HepG2 (cell line): Measurements from ENCODE around the gene NEIL3. TPM values are rescaled to one million over a fixed set of nuclear protein-coding genes. Genes with fewer than 3 reads are reported as not detected.

Source experiments
- ASH2L ChIP-seq: fragments of 300-600, 200-600 bp; sonication (generic); IDR thresholded peaks from 2 replicates; pipeline ENCODE4 v1.7.0; 2017; ENCODE audit warnings: low read depth, mild to moderate bottlenecking, moderate library complexity, mixed read lengths, low read length; ENCODE audit not compliant: insufficient read length
- BHLHE40 ChIP-seq: IDR thresholded peaks from 2 replicates; pipeline ENCODE4 v1.6.1; 2011; ENCODE audit warnings: low read length, improper control_type of control experiment
- CHCHD3 ChIP-seq: sonication (generic); formaldehyde crosslinking; IDR thresholded peaks from 2 replicates; pipeline ENCODE4 v1.8.0; 2022; ENCODE audit warnings: mild to moderate bottlenecking, missing genetic modification reagents, moderate library complexity
- CSRNP2 ChIP-seq: sonication (generic); formaldehyde crosslinking; conservative IDR thresholded peaks from 2 replicates; pipeline ENCODE4 v1.8.0; 2022; ENCODE audit warnings: low read depth, missing genetic modification reagents
- E2F1 ChIP-seq: sonication (generic); formaldehyde crosslinking; IDR thresholded peaks from 2 replicates; pipeline ENCODE4 v1.5.0; 2020; ENCODE audit warnings: missing genetic modification reagents
- GATAD2A ChIP-seq: IDR thresholded peaks from 2 replicates; pipeline ENCODE4 v1.6.1; 2016
- KIAA2018 ChIP-seq: sonication (generic); formaldehyde crosslinking; IDR thresholded peaks from 2 replicates; pipeline ENCODE4 v1.5.0; 2020; ENCODE audit warnings: mild to moderate bottlenecking, missing genetic modification reagents, borderline replicate concordance
- KLF9 ChIP-seq: IDR thresholded peaks from 2 replicates; pipeline ENCODE4 v1.6.1; 2016; ENCODE audit warnings: low read depth
- SALL1 ChIP-seq: sonication (generic); formaldehyde crosslinking; IDR thresholded peaks from 2 replicates; pipeline ENCODE4 v1.8.0; 2022; ENCODE audit warnings: mild to moderate bottlenecking, missing genetic modification reagents
- SAP130 ChIP-seq: IDR thresholded peaks from 2 replicates; pipeline ENCODE4 v1.6.1; 2016; ENCODE audit warnings: low read depth
- SRSF9 ChIP-seq: fragments of 200-400 bp; formaldehyde crosslinking; IDR thresholded peaks from 2 replicates; pipeline ENCODE4 v1.6.1; 2018; ENCODE audit warnings: borderline replicate concordance, mild to moderate bottlenecking, low read depth, low read length; ENCODE audit not compliant: insufficient read depth, poor library complexity, severe bottlenecking
- ZNF350 ChIP-seq: sonication (generic); formaldehyde crosslinking; IDR thresholded peaks from 2 replicates; pipeline ENCODE4 v1.4.0; 2020; ENCODE audit warnings: mild to moderate bottlenecking, low read depth, missing genetic modification reagents, borderline replicate concordance
- ZNF558 ChIP-seq: sonication (generic); formaldehyde crosslinking; IDR thresholded peaks from 2 replicates; pipeline ENCODE4 v1.9.0; 2022; ENCODE audit warnings: mild to moderate bottlenecking, missing genetic modification reagents, borderline replicate concordance
- ZNF703 ChIP-seq: sonication (generic); formaldehyde crosslinking; IDR thresholded peaks from 2 replicates; pipeline ENCODE4 v1.5.1; 2020; ENCODE audit warnings: missing genetic modification reagents, mild to moderate bottlenecking, moderate library complexity, borderline replicate concordance
- ZSCAN29 ChIP-seq: sonication (generic); formaldehyde crosslinking; conservative IDR thresholded peaks from 2 replicates; pipeline ENCODE4 v1.4.0; 2020; ENCODE audit warnings: mild to moderate bottlenecking, missing genetic modification reagents
- ZSCAN5A ChIP-seq: sonication (generic); formaldehyde crosslinking; IDR thresholded peaks from 2 replicates; pipeline ENCODE4 v1.8.0; 2022; ENCODE audit warnings: mild to moderate bottlenecking, missing genetic modification reagents, borderline replicate concordance
- polyA plus RNA-seq, 8 experiments: library from polyadenylated mRNA; depleted of rRNA in 3 of 8; stranded (reverse) in 7 of 8; unstranded in 1 of 8; fragments of >200 nt; fragmentation: Illumina TruSeq in 4 of 8; extraction: Trizol in 4 of 8; gene quantifications; 2 replicates each; pipeline versions ENCODE4 v1.2.1 to v1.2.3, GENCODE V29; 2011 to 2016; ENCODE audit warnings: low read depth in 4 of 8, missing spikeins in 1 of 8, mixed read lengths in 1 of 8; ENCODE audit not compliant: insufficient read depth in 1 of 8
- total RNA-seq, 5 experiments: library from RNA; depleted of rRNA; stranded (reverse); fragments of >200 nt; fragmentation: Illumina TruSeq; extraction: Trizol; gene quantifications; 2 replicates each; pipeline ENCODE4 v1.2.3, GENCODE V29; 2016; ENCODE audit warnings: low read depth in 1 of 5

The NEIL3 gene
- total and polyA plus RNA-seq, 2 of the 13 experiments (the other 11 are each of a cell fraction or from before 2014, with no cell fraction given), result 3.5 to 8.4 TPM

- TF ChIP-seq ZSCAN5A (CRISPR knock-in tag) (peak; percentile 35; the same call in 1 of the 2 replicates), GATAD2A (CRISPR knock-in tag) (peak; percentile 83), CHCHD3 (CRISPR knock-in tag) (0 out of 2 replicates have a peak, but pooled peaks have one; percentile 58), SRSF9 (no peak), CSRNP2 (CRISPR knock-in tag) (no peak), SAP130 (CRISPR knock-in tag) (peak; percentile 100), ZSCAN29 (CRISPR knock-in tag) (no peak), KLF9 (CRISPR knock-in tag) (no peak), BHLHE40 (no peak), E2F1 (CRISPR knock-in tag) (peak; percentile 96), ZNF558 (CRISPR knock-in tag) (peak; percentile 80; the same call in 1 of the 2 replicates), ASH2L (peak; percentile 83), ZNF350 (CRISPR knock-in tag) (peak; percentile 89), KIAA2018 (CRISPR knock-in tag) (0 out of 2 replicates have a peak, but pooled peaks have one; percentile 43), SALL1 (peak; percentile 71), ZNF703 (CRISPR knock-in tag) (no peak)
These were observed at the start of gene NEIL3 (continued) for GRCh38 chr4:177309522-177310371.
